ENCODE results near the gene HK1. TPM values are rescaled to one million over a fixed set of nuclear protein-coding genes. Genes with fewer than 3 reads are reported as not detected.

The HK1 gene
- total RNA-seq, 4 donors from 2014 or later, result 12.5 to 47.0 (median 12.6) TPM

DNA sequence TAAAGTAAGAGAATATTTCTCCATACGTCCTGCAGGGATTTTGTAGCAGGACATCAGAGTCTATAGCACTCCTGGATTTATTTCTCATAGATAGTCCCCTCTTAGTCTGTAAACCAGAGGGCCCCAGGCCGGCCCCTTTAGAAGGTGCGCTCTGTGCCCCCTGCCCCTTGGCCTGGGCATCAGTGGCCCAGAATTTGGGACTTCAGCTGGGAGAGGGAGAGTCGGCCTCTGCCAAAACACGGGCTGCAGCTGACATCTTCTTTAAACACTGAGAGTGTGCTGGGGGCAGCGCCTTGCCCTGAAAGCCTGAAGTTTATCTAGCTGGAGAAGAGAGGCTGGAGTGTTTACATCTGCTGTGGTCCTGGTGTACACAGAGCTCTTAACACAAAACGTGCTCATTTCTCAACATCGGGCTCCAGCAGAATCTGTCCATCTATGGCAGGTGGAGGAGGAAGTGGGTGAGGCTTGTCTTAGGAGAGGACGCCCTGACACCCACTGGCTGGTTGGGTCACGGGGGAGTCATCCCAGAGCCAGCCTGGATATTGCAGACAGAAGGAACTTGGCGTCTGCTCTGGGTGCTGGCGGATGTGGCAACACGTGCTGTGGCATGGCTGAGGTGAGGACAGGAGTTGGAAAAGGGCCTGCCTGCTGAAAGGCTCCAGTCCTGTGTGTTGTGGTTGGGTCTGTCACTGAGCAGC is 143.5 kb downstream of the HK1 start:
- Histone ChIP-seq H3K4me1 (peaks cover 0 to 48% (median 6%) of the 10 kb centered on the region in 4 donors), H3K4me3 (no peak overlapping the region), H3K27ac (peak overlapping the region in 1 of 4 donors; percentile 59)

DNA sequence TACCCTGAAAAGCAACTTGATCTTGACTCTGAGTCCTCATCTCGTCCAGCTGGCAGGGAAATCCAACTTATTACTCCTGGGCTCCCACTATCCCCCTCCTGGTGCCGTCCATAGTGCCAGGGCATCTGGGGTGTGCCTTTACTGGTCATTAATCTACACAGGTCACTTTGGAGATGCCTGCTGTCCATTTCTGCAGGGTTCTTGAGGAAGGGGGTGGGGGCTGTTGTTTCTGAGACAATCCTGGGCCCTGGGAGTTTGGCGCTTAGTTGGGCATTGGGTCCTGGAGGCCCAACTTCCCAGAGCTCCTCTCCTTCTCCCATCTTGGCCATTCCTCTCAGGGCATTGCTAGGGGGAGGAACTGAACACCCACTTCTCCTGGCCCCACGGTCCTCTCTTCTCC is 144.4 kb downstream of the HK1 start:
- Histone ChIP-seq H3K27ac (peak overlapping the region in 1 of 4 donors; percentile 54), H3K4me3 (no peak overlapping the region), H3K4me1 (peaks cover 0 to 50% (median 6%) of the 10 kb centered on the region in 4 donors), H3K27me3 (no peaks in the 10 kb centered on the region), H3K36me3 (no peaks in the 10 kb centered on the region), H3K9me3 (no peaks in the 10 kb centered on the region)
- TF ChIP-seq POLR2A (IDR thresholded peaks at IDR 0.05), result no peak
- TF ChIP-seq, protein P1, sequence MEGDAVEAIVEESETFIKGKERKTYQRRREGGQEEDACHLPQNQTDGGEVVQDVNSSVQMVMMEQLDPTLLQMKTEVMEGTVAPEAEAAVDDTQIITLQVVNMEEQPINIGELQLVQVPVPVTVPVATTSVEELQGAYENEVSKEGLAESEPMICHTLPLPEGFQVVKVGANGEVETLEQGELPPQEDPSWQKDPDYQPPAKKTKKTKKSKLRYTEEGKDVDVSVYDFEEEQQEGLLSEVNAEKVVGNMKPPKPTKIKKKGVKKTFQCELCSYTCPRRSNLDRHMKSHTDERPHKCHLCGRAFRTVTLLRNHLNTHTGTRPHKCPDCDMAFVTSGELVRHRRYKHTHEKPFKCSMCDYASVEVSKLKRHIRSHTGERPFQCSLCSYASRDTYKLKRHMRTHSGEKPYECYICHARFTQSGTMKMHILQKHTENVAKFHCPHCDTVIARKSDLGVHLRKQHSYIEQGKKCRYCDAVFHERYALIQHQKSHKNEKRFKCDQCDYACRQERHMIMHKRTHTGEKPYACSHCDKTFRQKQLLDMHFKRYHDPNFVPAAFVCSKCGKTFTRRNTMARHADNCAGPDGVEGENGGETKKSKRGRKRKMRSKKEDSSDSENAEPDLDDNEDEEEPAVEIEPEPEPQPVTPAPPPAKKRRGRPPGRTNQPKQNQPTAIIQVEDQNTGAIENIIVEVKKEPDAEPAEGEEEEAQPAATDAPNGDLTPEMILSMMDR (IDR thresholded peaks at IDR 0.05), result no peak
- no peak for DNase-seq

More for the DNA sequence above, 143.5 kb downstream of the HK1 start:
- no peaks in the 10 kb centered on the region for H3K9me3 ChIP-seq
- no peak for TF ChIP-seq POLR2A (IDR thresholded peaks at IDR 0.05)
- TF ChIP-seq, protein P1 (IDR thresholded peaks at IDR 0.05), result no peak
- H3K36me3 ChIP-seq, result no peaks in the 10 kb centered on the region
- DNase-seq, result no peak
- no peaks in the 10 kb centered on the region for H3K27me3 ChIP-seq

DNA sequence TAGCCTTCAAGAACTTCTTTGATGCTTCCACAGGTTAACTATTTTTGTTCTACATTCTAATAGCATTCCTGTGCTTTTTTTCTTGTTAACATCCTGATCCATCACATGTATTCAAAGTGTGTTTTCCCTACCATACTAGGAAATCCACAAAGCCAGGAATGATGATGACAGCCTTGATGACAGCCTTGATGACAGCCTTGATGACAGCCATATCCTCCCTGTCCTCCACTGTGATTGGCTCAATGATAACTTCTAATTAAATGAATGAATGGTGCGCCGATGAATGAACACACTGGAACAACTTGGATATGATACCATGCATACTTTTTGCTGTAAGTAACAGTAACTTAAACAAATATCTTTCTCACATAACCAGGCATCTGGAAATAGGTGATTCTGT is 146.7 kb downstream of the HK1 start:
- H3K27me3 ChIP-seq, result no peaks in the 10 kb centered on the region
- TF ChIP-seq, protein P1 (IDR thresholded peaks at IDR 0.05), result no peak
- TF ChIP-seq POLR2A (IDR thresholded peaks at IDR 0.05), result no peak
- DNase-seq, result no peak
- H3K27ac ChIP-seq, result peak overlapping the region in 3 of 4 donors; percentile 47 to 90 (median 85)
- H3K9me3 ChIP-seq, result no peaks in the 10 kb centered on the region
- peaks cover 0 to 27% (median 6%) of the 10 kb centered on the region in 4 donors for H3K4me1 ChIP-seq
- no peaks in the 10 kb centered on the region for H3K36me3 ChIP-seq
- no peak overlapping the region for H3K4me3 ChIP-seq

GRCh38 chr10:69425511-69426298 is 147.4 kb downstream of the HK1 start:
- Histone ChIP-seq H3K27ac (peak overlapping the region; percentile 57 to 90 (median 76)), H3K4me3 (no peak overlapping the region), H3K36me3 (no peaks in the 10 kb centered on the region), H3K9me3 (no peaks in the 10 kb centered on the region), H3K4me1 (peaks cover 0 to 24% (median 6%) of the 10 kb centered on the region in 4 donors), H3K27me3 (no peaks in the 10 kb centered on the region)
- no peak for TF ChIP-seq POLR2A (IDR thresholded peaks at IDR 0.05)
- TF ChIP-seq, protein P1 (IDR thresholded peaks at IDR 0.05), result no peak
- DNase-seq, result peak in 2 of 3 donors; percentile 45 to 88

- Histone ChIP-seq H3K4me3 (no peak overlapping the region), H3K9me3 (no peaks in the 10 kb centered on the region), H3K27ac (peak overlapping the region; percentile 57 to 90 (median 76)), H3K27me3 (no peaks in the 10 kb centered on the region), H3K4me1 (peaks cover 0 to 24% (median 6%) of the 10 kb centered on the region in 4 donors), H3K36me3 (no peaks in the 10 kb centered on the region)
- no peak for DNase-seq
- no peak for TF ChIP-seq POLR2A (IDR thresholded peaks at IDR 0.05)
- TF ChIP-seq, protein P1 (IDR thresholded peaks at IDR 0.05), result no peak
These were observed 148.1 kb downstream of the HK1 start for GRCh38 chr10:69426376-69426727.
